ES-I3 (cell line): ENCODE measurements around the gene RHOF.

Source experiments
- H3K36me3 ChIP-seq: 2 replicates; pipeline ENCODE4 v1.6.1; 2013; ENCODE audit warnings: mild to moderate bottlenecking, low read length, control low read depth, moderate library complexity; ENCODE audit not compliant: insufficient read depth
- H3K4me1 ChIP-seq: 2 replicates; pipeline ENCODE4 v1.6.1; 2013; ENCODE audit warnings: mild to moderate bottlenecking, control low read depth, low read length; ENCODE audit not compliant: insufficient read depth
- H3K9ac ChIP-seq: 2 replicates; pipeline ENCODE4 v1.6.1; 2013; ENCODE audit warnings: low read depth, mild to moderate bottlenecking, low read length, moderate library complexity
- H3K9me3 ChIP-seq: 2 replicates; pipeline ENCODE4 v1.6.1; 2013; ENCODE audit warnings: mild to moderate bottlenecking, low read length, moderate library complexity; ENCODE audit not compliant: control insufficient read depth, insufficient read depth

RHOF gene

GRCh38 chr12:121804417-121805111, 11.1 kb upstream of the RHOF start:
- Histone ChIP-seq H3K9me3 (no peaks in the 10 kb centered on the region), H3K36me3 (peaks cover 4% of the 10 kb centered on the region; the same call in 1 of the 2 replicates)

GRCh38 chr12:121803861-121804416, 10.5 kb upstream of the RHOF start, which contains the start of gene SETD1B:
SETD1B (plus strand) TSS chr12:121804009; CDS start chr12:121804738, 729 bp downstream.
- peaks cover 14% of the 10 kb centered on the region; the same call in 1 of the 2 replicates for H3K4me1 ChIP-seq
- no peaks in the 10 kb centered on the region; the same call in 1 of the 2 replicates for H3K36me3 ChIP-seq
- H3K9ac ChIP-seq: peak within 1 kb of the TSS; percentile 99
- no peaks in the 10 kb centered on the region for H3K9me3 ChIP-seq

More at GRCh38 chr12:121804417-121805111, 11.1 kb upstream of the RHOF start:
- Histone ChIP-seq H3K9ac (peak overlapping the region; percentile 82), H3K4me1 (peaks cover 11% of the 10 kb centered on the region; the same call in 1 of the 2 replicates)

- H3K4me1 ChIP-seq: peaks cover 21% of the 10 kb centered on the region; the same call in 1 of the 2 replicates
- no peaks in the 10 kb centered on the region; the same call in 1 of the 2 replicates for H3K36me3 ChIP-seq
- H3K9me3 ChIP-seq: no peaks in the 10 kb centered on the region
Observed at GRCh38 chr12:121802843-121803698, 9.6 kb upstream of the RHOF start.

GRCh38 chr12:121802485-121802842, 9.0 kb upstream of the RHOF start:
- peaks cover 22% of the 10 kb centered on the region; the same call in 1 of the 2 replicates for H3K4me1 ChIP-seq

More at GRCh38 chr12:121802843-121803698, 9.6 kb upstream of the RHOF start:
- H3K9ac ChIP-seq: peak overlapping the region; percentile 99

GRCh38 chr12:121801595-121802484, 8.4 kb upstream of the RHOF start:
- Histone ChIP-seq H3K4me1 (peaks cover 16% of the 10 kb centered on the region; the same call in 1 of the 2 replicates), H3K36me3 (no peaks in the 10 kb centered on the region; the same call in 1 of the 2 replicates), H3K9ac (peak overlapping the region; percentile 99), H3K9me3 (no peaks in the 10 kb centered on the region)

More at GRCh38 chr12:121802485-121802842, 9.0 kb upstream of the RHOF start:
- H3K36me3 ChIP-seq: no peaks in the 10 kb centered on the region; the same call in 1 of the 2 replicates
- H3K9ac ChIP-seq: peak overlapping the region; percentile 99
- H3K9me3 ChIP-seq: no peaks in the 10 kb centered on the region

GRCh38 chr12:121800694-121801594, 7.5 kb upstream of the RHOF start:
- Histone ChIP-seq H3K4me1 (peaks cover 12% of the 10 kb centered on the region; the same call in 1 of the 2 replicates), H3K9ac (peak overlapping the region; percentile 99), H3K9me3 (no peaks in the 10 kb centered on the region), H3K36me3 (no peaks in the 10 kb centered on the region; the same call in 1 of the 2 replicates)

GRCh38 chr12:121799842-121800693, 6.6 kb upstream of the RHOF start:
- Histone ChIP-seq H3K9me3 (no peaks in the 10 kb centered on the region), H3K9ac (peak overlapping the region; percentile 99), H3K36me3 (no peaks in the 10 kb centered on the region; the same call in 1 of the 2 replicates), H3K4me1 (peaks cover 12% of the 10 kb centered on the region; the same call in 1 of the 2 replicates)

GRCh38 chr12:121799156-121799841, 5.8 kb upstream of the RHOF start:
- Histone ChIP-seq H3K9ac (peak overlapping the region; percentile 99), H3K36me3 (no peaks in the 10 kb centered on the region; the same call in 1 of the 2 replicates), H3K9me3 (no peaks in the 10 kb centered on the region), H3K4me1 (peaks cover 12% of the 10 kb centered on the region; the same call in 1 of the 2 replicates)

GRCh38 chr12:121798787-121799155, 5.3 kb upstream of the RHOF start:
- H3K9ac ChIP-seq: peak overlapping the region; percentile 50
- peaks cover 12% of the 10 kb centered on the region; the same call in 1 of the 2 replicates for H3K4me1 ChIP-seq
- no peaks in the 10 kb centered on the region; the same call in 1 of the 2 replicates for H3K36me3 ChIP-seq
- H3K9me3 ChIP-seq: no peaks in the 10 kb centered on the region

- H3K9me3 ChIP-seq: no peaks in the 10 kb centered on the region
- H3K36me3 ChIP-seq: no peaks in the 10 kb centered on the region; the same call in 1 of the 2 replicates
- H3K9ac ChIP-seq: peak overlapping the region; percentile 50
- H3K4me1 ChIP-seq: peaks cover 12% of the 10 kb centered on the region; the same call in 1 of the 2 replicates
Observed at GRCh38 chr12:121797937-121798786, 4.7 kb upstream of the RHOF start.
